ENCODE data around the gene PCNP. TPM values are rescaled to one million over a fixed set of nuclear protein-coding genes. Genes with fewer than 3 reads are reported as not detected.

Gene PCNP
- total RNA-seq, 2 experiments from 2014 or later = 49.2 to 153 TPM

DNA sequence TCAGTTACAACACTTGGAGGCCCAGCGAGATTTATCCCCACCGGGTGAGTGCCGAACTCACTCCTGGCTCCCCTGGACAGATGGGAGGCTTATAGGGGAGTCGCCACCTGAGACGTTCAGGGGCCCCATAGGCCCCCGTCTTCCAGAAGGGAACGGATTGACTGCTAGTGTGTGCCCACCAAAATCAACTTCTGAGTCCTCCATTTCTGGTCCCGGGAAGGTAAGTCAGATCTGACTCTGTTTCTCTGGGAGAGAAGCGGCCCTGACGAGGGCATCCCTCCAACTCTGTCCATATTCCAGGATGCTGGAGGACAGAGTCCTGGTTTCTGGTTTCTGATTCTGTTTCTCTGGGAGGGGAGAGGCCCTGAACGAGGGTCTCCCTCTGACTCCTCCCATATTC, 58.6 kb downstream of the PCNP start:
- BruUV-seq (replicated peaks) = no TSS peak
- ChIA-PET CTCF (ENCODE audit: unreplicated experiment) (no interaction called here), POLR2A (no interaction called here)
- Histone ChIP-seq H2AFZ (ENCODE audit: low read length) (no peak overlapping the region), H3K4me1 (ENCODE audit: insufficient read depth, low read length, poor library complexity, severe bottlenecking) (no peaks in the 10 kb centered on the region), H3K79me2 (ENCODE audit: insufficient read depth, low read depth, low read length) (no peaks in the 10 kb centered on the region), H3K27ac (ENCODE audit: low read depth, low read length, poor library complexity, severe bottlenecking) (no peak overlapping the region), H3K36me3 (ENCODE audit: insufficient read depth, low read length) (no peaks in the 10 kb centered on the region), H3K4me2 (ENCODE audit: low read length) (no peak overlapping the region), H3K4me3 (ENCODE audit: low read depth, low read length, poor library complexity, severe bottlenecking) (no peak overlapping the region), H3K9me3 (ENCODE audit: low read length) (no peaks in the 10 kb centered on the region), H4K20me1 (ENCODE audit: insufficient read depth, low read length) (no peaks in the 10 kb centered on the region), H3K9me2 (ENCODE audit: insufficient read depth, low read length) (no peaks in the 10 kb centered on the region)
- no peak for TF ChIP-seq EZH2phosphoT487 (IDR thresholded peaks at IDR 0.05; ENCODE audit: borderline replicate concordance, low read depth, low read length)
- TF ChIP-seq, protein P1, sequence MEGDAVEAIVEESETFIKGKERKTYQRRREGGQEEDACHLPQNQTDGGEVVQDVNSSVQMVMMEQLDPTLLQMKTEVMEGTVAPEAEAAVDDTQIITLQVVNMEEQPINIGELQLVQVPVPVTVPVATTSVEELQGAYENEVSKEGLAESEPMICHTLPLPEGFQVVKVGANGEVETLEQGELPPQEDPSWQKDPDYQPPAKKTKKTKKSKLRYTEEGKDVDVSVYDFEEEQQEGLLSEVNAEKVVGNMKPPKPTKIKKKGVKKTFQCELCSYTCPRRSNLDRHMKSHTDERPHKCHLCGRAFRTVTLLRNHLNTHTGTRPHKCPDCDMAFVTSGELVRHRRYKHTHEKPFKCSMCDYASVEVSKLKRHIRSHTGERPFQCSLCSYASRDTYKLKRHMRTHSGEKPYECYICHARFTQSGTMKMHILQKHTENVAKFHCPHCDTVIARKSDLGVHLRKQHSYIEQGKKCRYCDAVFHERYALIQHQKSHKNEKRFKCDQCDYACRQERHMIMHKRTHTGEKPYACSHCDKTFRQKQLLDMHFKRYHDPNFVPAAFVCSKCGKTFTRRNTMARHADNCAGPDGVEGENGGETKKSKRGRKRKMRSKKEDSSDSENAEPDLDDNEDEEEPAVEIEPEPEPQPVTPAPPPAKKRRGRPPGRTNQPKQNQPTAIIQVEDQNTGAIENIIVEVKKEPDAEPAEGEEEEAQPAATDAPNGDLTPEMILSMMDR (conservative IDR thresholded peaks at IDR 0.05; ENCODE audit: low read length) = no peak
- intact Hi-C loops (cut with micrococcal nuclease; ENCODE audit: unreplicated experiment) = loop anchor here (10.0 kb wide), 1 partner anchor 558 kb away; no protein-coding TSS in a partner anchor
- no peak for DNase-seq (ENCODE audit: low spot score)

DNA sequence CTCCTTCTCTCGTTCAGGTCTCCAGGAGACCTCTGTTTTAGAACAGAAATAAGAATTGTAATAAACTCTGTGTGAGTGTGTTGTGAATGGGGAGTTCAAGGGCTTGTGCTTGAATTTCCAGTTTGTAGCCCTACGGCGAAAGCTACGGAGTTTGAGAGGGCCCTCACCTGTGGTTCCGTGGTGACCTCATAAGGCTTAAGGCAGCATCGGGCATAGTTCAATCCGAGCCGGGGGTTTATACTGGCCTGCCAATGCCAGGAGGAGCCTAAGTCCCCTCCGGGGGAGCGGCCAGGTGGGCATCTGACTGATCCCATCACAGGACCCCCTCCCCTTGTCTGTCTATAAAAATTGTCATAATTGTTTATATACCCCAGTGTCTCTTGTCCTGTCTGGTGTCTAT, 59.2 kb downstream of the PCNP start:
- no peak overlapping the region for H2AFZ ChIP-seq (ENCODE audit: low read length)
- H3K4me3 ChIP-seq (ENCODE audit: low read depth, low read length, poor library complexity, severe bottlenecking) = no peak overlapping the region
- intact Hi-C loops (cut with micrococcal nuclease; ENCODE audit: unreplicated experiment) = loop anchor here (10.0 kb wide), 1 partner anchor 558 kb away; no protein-coding TSS in a partner anchor
- no peaks in the 10 kb centered on the region for H3K4me1 ChIP-seq (ENCODE audit: insufficient read depth, low read length, poor library complexity, severe bottlenecking)
- H3K27ac ChIP-seq (ENCODE audit: low read depth, low read length, poor library complexity, severe bottlenecking) = no peak overlapping the region
- no peak for DNase-seq (ENCODE audit: low spot score)
- no peak overlapping the region for H3K4me2 ChIP-seq (ENCODE audit: low read length)
- CTCF ChIA-PET (ENCODE audit: unreplicated experiment) = no interaction called here
- no peaks in the 10 kb centered on the region for H3K79me2 ChIP-seq (ENCODE audit: insufficient read depth, low read depth, low read length)
- H3K9me3 ChIP-seq (ENCODE audit: low read length) = no peaks in the 10 kb centered on the region
- POLR2A ChIA-PET = no interaction called here
- H3K9me2 ChIP-seq (ENCODE audit: insufficient read depth, low read length) = no peaks in the 10 kb centered on the region
- no TSS peak for BruUV-seq (replicated peaks)
- no peaks in the 10 kb centered on the region for H4K20me1 ChIP-seq (ENCODE audit: insufficient read depth, low read length)
- no peak for TF ChIP-seq EZH2phosphoT487 (IDR thresholded peaks at IDR 0.05; ENCODE audit: borderline replicate concordance, low read depth, low read length)
- TF ChIP-seq, protein P1 (conservative IDR thresholded peaks at IDR 0.05; ENCODE audit: low read length) = no peak
- H3K36me3 ChIP-seq (ENCODE audit: insufficient read depth, low read length) = no peaks in the 10 kb centered on the region

DNA sequence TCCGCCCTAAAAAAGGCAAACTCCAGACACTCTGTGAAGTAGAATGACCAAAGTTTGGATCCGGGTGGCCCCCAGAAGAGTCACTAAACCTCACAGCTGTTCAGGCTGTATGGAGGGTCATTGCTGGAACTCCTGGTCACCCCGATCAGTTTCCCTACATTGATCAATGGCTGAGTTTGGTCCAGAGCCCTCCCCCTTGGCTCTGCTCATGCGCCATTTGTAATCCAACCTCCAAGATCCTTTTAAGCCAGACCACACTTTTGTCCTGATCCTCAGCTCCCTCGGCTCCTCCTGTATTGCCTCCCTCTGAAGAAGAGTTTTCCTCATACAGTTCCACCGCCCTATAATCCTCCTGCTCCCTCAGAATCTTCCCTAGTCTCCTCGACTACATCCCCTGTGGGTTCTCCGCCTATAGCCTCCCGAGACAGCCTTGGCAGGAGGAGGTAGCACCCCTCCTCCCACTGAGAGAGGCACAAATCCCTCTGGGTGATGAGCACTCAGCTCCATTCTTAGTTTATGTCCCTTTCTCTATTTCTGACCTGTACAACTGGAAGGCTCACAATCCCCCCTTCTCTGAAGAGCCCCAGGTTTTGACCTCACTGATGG, 60.7 kb downstream of the PCNP start:
- Histone ChIP-seq H3K36me3 (ENCODE audit: insufficient read depth, low read length) (no peaks in the 10 kb centered on the region), H4K20me1 (ENCODE audit: insufficient read depth, low read length) (no peaks in the 10 kb centered on the region), H3K9me2 (ENCODE audit: insufficient read depth, low read length) (no peaks in the 10 kb centered on the region), H3K79me2 (ENCODE audit: insufficient read depth, low read depth, low read length) (no peaks in the 10 kb centered on the region), H3K4me1 (ENCODE audit: insufficient read depth, low read length, poor library complexity, severe bottlenecking) (no peaks in the 10 kb centered on the region), H3K9me3 (ENCODE audit: low read length) (no peaks in the 10 kb centered on the region), H3K4me3 (ENCODE audit: low read depth, low read length, poor library complexity, severe bottlenecking) (no peak overlapping the region), H3K27ac (ENCODE audit: low read depth, low read length, poor library complexity, severe bottlenecking) (no peak overlapping the region), H2AFZ (ENCODE audit: low read length) (no peak overlapping the region), H3K4me2 (ENCODE audit: low read length) (no peak overlapping the region)
- TF ChIP-seq, protein P1 (conservative IDR thresholded peaks at IDR 0.05; ENCODE audit: low read length) = no peak
- TF ChIP-seq EZH2phosphoT487 (IDR thresholded peaks at IDR 0.05; ENCODE audit: borderline replicate concordance, low read depth, low read length) = no peak
- CTCF ChIA-PET (ENCODE audit: unreplicated experiment) = no interaction called here
- intact Hi-C loops (cut with micrococcal nuclease; ENCODE audit: unreplicated experiment) = loop anchor here (10.0 kb wide), 1 partner anchor 560 kb away; no protein-coding TSS in a partner anchor
- DNase-seq (ENCODE audit: low spot score) = no peak
- no TSS peak for BruUV-seq (replicated peaks)
- POLR2A ChIA-PET = interaction anchor here (1.0 kb wide), 1 partner anchor 1546 kb away, joined by 3 read pairs; no protein-coding TSS in a partner anchor
